NCI-H524 (cell line): ENCODE data around the gene B3GNT3.

Source experiments
- DNase-seq, 2 experiments: peaks; one replicate each; lab custom pipeline; 2025; lab: John Stamatoyannopoulos, UW

B3GNT3 gene

DNA sequence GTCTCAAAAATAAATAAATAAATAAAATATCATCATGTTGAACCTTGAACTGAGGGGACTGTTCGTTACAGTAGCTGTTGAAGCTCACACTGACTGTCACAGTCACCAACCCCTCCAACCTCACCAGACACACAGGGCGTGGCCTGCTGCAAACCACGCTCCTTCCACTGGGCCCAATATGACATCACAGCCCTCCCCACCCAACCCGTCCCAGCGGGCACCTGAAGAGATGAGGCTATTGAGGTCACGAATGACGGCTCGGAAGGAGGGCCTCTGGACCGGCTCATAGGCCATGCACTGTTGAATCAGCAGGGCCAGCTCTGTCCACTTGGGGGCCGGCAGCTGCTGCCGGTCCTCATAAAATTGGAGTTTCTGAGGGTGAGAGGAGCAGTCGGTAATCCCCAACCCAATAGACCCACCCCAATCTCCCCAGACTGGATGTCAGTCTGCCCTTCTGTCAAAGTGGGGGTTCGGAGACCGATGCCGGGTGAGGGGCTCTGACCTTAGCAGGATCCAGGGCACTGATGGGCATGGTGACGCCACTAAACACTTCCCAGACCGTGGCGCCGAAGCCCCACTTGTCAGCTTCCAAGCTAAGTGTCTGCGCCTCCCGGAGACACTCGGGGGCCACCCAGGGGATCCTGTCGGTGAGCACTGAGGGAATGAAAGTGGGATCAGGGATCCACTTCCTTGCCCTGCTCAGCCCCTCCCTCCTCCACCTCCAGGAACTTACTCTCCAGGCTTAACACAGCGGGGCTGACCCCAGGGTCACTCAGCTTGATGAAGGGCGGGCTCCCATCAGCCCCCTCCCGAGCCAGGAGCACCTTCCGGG is 39.6 kb downstream of the B3GNT3 start:
- DNase-seq: peak in 1 of 2 experiments; percentile 27

GRCh38 chr19:17835182-17836006 is 40.5 kb downstream of the B3GNT3 start:
- DNase-seq: no peak

DNA sequence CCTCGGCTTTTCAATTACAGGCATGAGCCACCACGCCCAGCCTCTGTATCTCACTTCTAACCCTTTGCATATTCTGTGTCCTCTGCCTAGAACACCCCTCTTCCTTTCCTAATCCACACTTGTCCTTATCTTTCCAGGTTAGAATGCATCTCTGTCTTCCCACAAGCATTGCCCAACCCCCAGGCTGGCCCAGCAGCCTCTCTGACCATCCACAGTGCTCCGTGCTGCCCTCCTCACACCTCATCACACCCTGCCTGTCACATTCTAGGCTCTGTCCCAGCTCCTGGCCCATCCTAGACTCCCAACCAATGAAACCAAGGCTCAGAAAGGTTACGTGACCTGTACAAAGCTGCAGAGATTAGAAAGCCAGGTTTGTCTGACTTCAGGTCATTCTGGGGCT is 41.6 kb downstream of the B3GNT3 start:
- no peak for DNase-seq

DNA sequence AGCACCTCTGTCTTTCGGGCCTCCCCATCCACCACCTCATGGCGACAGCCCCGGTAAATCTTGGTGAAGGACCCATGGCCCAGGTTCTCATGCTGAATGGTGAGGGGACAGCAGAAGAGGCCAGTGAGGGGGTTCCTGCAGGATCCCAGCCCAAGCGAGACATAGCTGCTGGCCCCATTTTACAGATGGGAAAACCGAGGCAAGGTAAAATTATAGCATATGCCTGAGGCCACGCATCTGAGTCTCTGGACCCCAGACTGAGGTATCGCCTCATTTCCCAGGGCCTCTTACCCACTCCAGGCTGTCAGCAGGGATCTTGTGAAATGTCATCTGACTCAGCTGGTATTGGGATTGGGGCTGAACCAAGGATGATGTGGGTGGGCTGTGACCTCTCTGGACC is 43.0 kb downstream of the B3GNT3 start:
- no peak for DNase-seq

GRCh38 chr19:17840019-17840418 is 45.1 kb downstream of the B3GNT3 start:
- no peak for DNase-seq

DNA sequence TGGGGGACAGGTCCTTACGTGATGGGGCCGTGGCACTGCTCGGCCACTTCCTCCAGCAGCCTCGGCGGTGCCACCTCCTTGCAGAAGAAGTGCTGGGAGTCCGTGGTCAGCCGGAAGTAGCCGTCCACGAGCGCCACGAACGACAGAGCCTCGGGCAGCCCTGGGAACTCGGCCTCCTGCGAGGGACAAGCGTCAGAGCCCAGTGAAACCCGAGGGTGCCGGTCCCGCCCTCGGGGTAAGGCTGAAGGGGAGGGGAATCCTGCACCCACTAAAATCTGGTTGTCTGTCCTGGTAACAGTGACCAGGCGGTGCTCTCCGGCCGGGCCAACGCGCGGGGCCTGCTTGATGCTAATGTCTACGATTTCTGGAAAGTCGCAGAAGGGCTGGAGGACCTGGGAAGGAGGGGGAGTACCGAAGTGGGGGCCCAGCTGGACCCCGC is 46.5 kb downstream of the B3GNT3 start:
- no peak for DNase-seq

DNA sequence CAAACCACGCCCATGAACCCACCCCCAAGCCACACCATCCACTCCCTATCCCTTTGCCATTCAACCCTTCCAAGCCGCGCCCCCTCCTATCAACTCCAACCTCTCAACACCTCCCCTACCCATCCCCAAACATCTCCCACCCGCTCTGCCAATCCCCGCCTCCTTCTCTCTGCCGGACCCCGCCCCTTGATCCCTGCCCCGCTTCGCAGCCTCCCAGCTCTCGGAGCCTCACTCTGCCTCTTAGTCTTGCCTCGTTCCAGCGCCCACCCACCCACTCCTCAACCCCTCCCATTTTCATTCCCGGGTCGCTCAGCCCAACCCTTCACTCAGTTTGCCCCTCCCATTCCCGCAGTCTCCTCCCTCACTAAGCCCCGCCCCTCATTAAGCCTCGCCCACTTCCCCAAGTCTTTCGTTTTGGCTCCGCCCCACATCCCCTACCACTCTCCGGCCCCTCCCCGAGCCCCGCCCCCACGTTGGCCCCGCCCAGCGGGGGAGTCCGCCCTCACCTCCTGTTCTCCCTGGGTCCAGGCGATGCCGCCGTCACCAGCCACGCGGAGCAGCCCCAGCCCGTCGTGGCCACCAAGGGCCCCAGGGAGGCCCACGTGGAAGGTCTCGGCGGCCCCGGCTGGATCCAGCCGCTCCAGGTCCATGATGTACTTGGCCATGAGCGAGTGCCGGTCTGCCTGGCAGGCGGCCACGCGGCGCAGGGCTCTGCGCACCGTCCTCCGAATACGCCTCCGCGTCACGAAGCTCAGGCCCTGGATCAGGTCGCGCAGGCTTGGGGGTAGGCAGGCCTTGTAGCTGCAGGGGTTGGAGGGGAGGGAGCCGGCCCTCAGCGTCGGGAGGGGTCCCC is 47.1 kb downstream of the B3GNT3 start:
- peak; percentile 92 to 95 for DNase-seq

DNA sequence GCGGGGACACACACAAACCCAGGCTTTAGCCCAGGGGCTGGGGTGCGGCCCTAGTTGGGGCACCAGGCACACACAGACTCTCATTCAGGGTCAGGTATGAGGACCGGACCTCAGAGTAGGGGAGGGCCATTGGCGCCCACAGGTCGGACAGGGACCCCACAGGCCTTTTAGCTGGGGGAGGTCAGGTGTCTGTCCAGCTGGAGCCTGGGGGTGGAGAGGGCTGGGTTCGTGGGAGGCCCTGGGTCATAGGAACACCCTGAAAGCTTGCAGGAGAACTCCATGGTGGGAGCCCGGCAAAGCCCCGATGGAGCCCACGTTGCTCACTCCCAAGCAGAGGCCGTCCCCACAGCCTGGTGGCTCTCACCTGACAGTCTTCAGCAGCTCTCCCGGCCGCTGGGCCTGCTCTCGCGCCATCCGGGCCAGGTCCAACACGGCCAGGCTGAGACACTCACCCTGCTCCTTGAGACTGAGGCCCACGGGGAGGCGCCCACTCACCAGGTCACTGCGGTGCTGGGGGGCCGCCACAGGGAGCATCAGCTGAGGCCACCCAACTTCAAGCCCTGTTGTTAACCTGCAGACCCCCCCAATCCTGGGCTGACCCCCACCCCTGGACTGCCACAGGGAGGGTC is 47.8 kb downstream of the B3GNT3 start:
- no peak for DNase-seq

- no peak for DNase-seq
These were observed 48.4 kb downstream of the B3GNT3 start for GRCh38 chr19:17843292-17843827.

GRCh38 chr19:17843908-17844490 is 49.1 kb downstream of the B3GNT3 start:
- no peak for DNase-seq

DNA sequence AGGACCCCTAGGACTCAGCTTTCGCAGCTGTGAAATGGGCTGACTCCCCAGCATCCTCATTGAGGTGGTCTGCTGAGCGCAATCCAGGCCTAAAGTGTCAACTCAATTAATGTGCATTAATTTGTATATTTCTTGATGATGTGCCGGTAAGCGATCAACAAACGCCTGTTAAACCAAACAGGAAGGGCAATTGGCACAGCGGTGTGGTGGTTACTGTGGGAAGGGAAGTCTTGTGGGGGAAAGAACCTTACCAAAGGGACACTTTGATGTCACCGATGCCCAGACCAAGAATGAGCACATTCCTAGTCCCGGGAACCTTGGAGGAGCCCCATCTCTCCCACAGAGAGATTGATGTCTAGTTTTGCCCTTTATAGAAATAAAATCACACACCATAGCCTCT is 51.2 kb downstream of the B3GNT3 start:
- no peak for DNase-seq

GRCh38 chr19:17847538-17848366 is 52.8 kb downstream of the B3GNT3 start, which contains the start of gene JAK3:
Gene JAK3, minus strand, starts transcription at chr19:17847982. Its CDS starts 3,565 bp downstream, at chr19:17844417.
- DNase-seq: peak; percentile 57 to 71

DNA sequence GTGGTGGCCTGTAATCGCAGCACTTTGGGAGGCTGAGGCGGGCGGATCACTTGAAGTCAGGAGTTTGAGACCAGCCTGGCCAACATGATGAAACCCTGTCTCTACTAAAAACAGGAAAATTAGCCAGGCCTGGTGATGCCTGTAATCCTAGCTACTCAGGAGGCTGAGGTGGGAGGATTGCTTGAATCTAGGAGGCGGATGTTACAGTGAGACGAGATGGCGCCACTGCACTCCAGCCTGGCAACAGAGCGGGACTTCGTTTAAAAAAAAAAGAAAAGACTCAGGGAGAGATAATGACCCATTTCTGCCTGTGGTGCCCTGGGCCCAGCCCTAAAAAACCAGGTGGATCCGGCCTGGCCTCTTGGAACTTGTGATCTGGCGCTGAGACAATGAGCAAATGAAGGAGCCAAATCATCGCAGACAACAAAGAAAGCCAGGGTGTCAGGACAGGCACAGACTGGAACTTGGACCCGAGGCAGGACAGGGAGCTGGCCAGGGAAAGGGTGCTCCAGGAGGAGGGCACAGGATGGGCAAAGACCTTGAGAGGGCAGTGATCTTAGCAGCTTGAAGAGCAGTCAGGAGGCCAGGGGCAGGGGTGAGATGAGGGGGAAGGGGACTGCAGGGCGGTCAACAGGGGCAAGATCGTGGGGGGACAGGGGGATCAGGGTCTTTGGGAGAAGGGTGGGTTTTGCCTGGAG is 53.8 kb downstream of the B3GNT3 start:
- DNase-seq: no peak

DNA sequence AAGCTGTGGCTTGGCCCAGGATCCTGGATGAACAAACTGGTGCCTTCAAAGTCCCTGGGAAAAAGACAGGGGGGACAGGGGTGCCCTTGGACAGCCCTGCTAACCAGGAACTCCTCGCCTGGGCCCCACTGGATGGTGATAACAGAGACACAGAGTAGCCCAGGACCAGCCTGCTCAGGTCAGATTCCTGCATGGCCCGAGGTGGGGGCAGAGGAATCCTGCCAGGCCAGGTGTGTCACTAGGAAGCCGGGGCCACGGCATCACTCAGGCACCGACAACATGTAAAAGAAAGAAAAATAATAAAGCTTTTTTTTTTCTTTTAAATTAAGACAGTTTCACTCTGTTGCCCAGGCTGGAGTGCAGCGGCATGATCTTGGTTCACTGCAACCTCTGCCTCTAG is 59.1 kb downstream of the B3GNT3 start:
- no peak for DNase-seq

DNA sequence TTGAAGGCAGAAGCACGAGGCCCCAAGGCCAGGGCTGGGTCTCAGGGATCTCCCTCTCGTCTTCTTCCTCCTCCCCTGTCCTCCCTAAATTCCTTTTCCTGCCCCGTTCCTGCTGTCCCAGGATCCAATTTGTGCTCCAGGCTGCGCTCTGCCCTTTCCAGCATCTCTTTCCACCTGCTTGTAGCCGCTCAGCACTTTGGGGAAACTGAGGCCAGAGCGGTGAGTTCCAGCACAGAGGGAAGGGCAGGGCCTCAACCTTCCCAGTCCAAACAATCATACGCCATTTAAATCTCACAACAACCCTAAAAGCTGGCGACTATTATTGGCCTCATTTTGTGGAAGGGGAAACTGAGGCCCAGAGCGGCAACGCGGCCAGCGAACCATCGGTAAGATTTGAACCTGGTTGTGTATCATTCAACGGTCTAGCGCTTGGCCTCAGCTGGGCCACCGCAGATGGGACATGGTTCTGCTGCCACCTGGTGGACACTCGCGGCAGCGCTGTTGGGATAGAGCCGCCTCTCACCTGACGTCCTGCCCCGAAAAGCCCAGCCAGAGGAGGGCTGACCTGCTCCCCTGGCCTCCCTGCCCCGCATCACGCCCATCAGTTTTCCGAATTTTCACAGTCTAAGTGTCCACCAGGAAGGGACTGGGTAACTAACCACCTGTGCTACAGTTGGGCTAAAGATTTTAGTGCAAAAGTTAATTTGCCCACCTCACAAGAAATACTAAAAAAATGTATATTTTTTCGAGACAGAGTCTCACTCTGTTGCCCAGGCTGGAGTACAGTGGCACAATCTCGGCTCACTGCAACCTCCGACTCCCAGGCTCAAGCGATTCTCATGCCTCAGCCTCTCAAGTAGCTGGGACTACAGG is 60.6 kb downstream of the B3GNT3 start:
- peak; percentile 39 to 76 for DNase-seq

DNA sequence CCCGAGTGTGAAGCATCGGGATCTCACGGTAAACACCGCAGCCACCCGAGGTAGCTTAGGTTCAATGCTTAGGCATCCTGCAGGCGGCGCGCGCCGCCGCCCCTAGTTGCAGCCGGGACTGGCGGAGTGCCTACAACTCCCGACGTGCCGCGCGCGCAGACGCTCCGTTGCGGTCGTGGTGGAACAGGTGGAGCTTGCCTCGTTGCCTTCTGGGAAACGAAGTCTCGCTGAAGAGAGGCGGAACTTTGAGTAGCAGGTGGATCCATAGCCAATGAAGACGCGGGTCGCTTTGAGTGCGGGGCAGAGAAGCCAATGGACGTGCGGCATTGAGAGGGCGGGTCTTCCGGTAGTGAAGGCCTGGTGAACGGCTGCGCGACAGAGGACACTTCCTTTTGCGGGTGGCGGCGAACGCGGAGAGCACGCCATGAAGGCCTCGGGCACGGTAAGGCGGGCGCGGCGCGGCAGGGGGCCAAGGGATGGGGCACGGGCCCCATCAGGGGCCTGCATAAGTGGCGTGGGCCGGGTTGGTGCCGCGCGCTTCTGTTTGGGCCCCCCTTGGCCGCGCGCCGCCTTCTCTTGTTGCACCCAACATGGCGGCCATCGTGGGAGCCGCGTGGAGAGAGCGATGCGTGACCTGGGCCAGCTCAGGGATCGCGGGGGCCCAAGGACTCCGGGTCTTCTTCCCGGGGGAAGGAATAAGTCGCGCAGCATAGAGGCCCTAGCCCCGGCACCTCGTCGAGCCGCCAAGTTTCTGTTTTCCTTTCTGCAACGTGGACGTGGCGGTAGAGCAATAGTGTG is 64.8 kb downstream of the B3GNT3 start, which contains the start of gene RPL18A:
RPL18A (plus strand) TSS at position 378 of the 798 bp plus-strand sequence; CDS start at position 425, 47 bp downstream.
- peak; percentile 100 for DNase-seq

DNA sequence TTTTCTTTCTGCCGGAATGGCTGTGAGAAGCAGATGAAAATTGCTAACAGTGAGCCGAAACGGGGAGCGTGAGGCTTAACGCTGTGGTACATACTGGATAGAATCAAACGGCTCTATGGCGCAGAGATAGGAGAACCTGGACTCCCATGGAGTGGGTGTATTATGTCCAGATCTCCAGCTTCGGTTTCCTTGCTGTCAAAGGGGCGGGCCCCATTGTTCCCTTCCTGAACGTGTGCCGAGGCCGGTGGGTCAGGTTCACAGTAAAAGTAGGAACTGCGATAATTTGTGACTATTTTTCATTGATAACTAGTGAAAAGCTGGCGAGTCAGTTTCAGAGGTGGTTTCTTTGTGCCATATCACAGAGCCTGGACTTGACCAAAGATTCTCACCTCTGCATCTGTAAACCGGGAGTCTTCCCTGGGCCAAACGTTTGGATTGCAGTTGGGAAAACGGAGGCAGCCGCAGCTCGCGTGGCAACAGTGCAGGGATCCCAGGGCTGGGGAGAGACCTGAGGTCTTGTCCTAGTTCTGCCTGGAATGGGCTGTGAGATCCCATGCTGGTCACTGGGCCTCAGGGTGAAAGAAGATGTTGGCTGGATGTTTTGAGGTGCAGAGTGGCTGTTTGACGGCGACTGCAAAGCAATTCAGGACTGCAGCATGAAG is 65.5 kb downstream of the B3GNT3 start:
- no peak for DNase-seq
